NCI-H1694 (cell line): Measurements from ENCODE around the gene HS6ST2.

Source experiments
- DNase-seq: peaks from one replicate; lab custom pipeline; 2025; lab: John Stamatoyannopoulos, UW

The HS6ST2 gene

GRCh38 chrX:132795181-132795580 is 163.2 kb downstream of the HS6ST2 start:
- no peak for DNase-seq

GRCh38 chrX:132791714-132792113 is 166.7 kb downstream of the HS6ST2 start:
- DNase-seq, result no peak

GRCh38 chrX:132790329-132790728 is 168.1 kb downstream of the HS6ST2 start:
- no peak for DNase-seq

- no peak for DNase-seq
These were observed 172.2 kb downstream of the HS6ST2 start for GRCh38 chrX:132786217-132786616.

GRCh38 chrX:132778917-132779316 is 179.5 kb downstream of the HS6ST2 start:
- no peak for DNase-seq

- no peak for DNase-seq
These were observed 181.8 kb downstream of the HS6ST2 start for GRCh38 chrX:132776486-132777210.

GRCh38 chrX:132775263-132775823 is 183.1 kb downstream of the HS6ST2 start:
- no peak for DNase-seq

- no peak for DNase-seq
These were observed 184.3 kb downstream of the HS6ST2 start for GRCh38 chrX:132774010-132774714.

GRCh38 chrX:132769609-132770008 is 188.8 kb downstream of the HS6ST2 start:
- no peak for DNase-seq

- no peak for DNase-seq
These were observed 192.0 kb downstream of the HS6ST2 start for GRCh38 chrX:132766452-132766851.

GRCh38 chrX:132763528-132763927 is 194.9 kb downstream of the HS6ST2 start:
- no peak for DNase-seq

- DNase-seq, result no peak
These were observed 199.7 kb downstream of the HS6ST2 start for GRCh38 chrX:132758759-132759158.

- no peak for DNase-seq
These were observed 201.3 kb downstream of the HS6ST2 start for GRCh38 chrX:132757066-132757623.

- DNase-seq, result no peak
These were observed 202.0 kb downstream of the HS6ST2 start for GRCh38 chrX:132756439-132756838.

- no peak for DNase-seq
These were observed 207.3 kb downstream of the HS6ST2 start for GRCh38 chrX:132751063-132751690.

- no peak for DNase-seq
These were observed 207.9 kb downstream of the HS6ST2 start for GRCh38 chrX:132750331-132751062.

GRCh38 chrX:132749406-132749805 is 209.0 kb downstream of the HS6ST2 start:
- DNase-seq, result no peak

- DNase-seq, result no peak
These were observed 209.5 kb downstream of the HS6ST2 start for GRCh38 chrX:132748909-132749308.

GRCh38 chrX:132748268-132748667 is 210.2 kb downstream of the HS6ST2 start:
- no peak for DNase-seq

GRCh38 chrX:132745593-132745992 is 212.8 kb downstream of the HS6ST2 start:
- no peak for DNase-seq

- DNase-seq, result no peak
These were observed 214.0 kb downstream of the HS6ST2 start for GRCh38 chrX:132744470-132744869.

- DNase-seq, result no peak
These were observed 215.3 kb downstream of the HS6ST2 start for GRCh38 chrX:132743086-132743485.
